ENCODE results near the gene NCR2. TPM values are rescaled to one million over a fixed set of nuclear protein-coding genes. Genes with fewer than 3 reads are reported as not detected.

NCR2 gene
- total and polyA plus RNA-seq, 2 of the 13 experiments (the other 11 are each of a cell fraction or from before 2014, with no cell fraction given), result not detected

DNA sequence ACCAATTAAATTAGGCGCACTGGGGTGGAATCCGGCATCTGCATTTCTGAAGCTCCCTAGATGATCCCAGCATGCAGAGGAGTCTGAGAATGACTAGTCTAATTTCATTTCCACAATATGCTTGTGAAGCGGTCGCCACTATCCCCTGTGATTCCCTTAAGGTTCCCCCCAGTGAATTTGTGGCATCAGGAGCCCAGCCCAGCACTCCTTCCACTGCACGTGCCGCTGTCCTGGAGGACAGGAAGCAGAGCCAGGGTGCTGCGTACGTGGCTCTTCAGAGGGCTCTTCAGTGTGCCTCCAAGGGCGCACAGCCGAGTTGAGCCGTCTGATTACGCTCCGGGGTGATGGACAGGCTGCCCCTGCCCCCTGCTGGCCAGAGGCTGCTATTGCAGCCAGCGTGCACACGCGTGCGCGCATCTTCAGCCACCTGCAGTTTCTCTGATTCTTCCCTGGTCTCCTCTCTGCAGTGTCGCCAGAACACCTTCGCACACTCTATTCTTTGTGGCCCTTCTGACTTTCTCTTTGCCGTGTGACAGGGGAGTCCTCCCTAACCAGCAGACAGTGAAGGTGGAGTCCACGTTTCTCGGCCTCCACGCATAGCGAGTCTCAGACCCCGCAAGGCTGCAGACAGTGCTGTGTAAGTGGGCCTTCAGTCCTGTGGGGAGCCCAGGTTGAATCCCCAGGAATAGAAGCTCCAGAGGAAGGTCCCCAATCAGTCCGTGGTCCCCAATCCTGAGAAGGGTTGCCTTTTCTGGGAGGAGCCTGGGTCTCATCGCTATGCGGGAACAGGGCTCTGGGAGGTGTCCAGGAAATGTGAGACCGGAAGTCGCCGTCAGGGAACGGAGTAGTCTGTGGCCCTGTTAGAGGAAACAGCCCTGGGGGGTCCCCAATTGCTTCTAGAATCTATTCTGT lies 16.5 kb upstream of the NCR2 start (continued):
- TF ChIP-seq ZNF788 (CRISPR knock-in tag; IDR thresholded peaks at IDR 0.05; ENCODE audit: borderline replicate concordance) (peak; percentile 82; the same call in 1 of the 2 replicates), REPIN1 (CRISPR knock-in tag; IDR thresholded peaks at IDR 0.05; ENCODE audit: borderline replicate concordance, low read depth) (peak; percentile 100), GPN1 (CRISPR knock-in tag; IDR thresholded peaks at IDR 0.05; ENCODE audit: borderline replicate concordance) (no peak), ISL2 (CRISPR knock-in tag; IDR thresholded peaks at IDR 0.05) (no peak), FOSL1 (CRISPR knock-in tag; IDR thresholded peaks at IDR 0.05; ENCODE audit: borderline replicate concordance) (no peak), HNF1B (CRISPR knock-in tag; IDR thresholded peaks at IDR 0.05) (no peak), CTCF (CRISPR knock-in tag; IDR thresholded peaks at IDR 0.05) (peak; percentile 100), ZNF777 (CRISPR knock-in tag; IDR thresholded peaks at IDR 0.05) (peak; percentile 94), ZNF510 (CRISPR knock-in tag; IDR thresholded peaks at IDR 0.05; ENCODE audit: low read depth) (no peak), ZNF343 (CRISPR knock-in tag; IDR thresholded peaks at IDR 0.05) (no peak), ZNF629 (CRISPR knock-in tag; conservative IDR thresholded peaks at IDR 0.05) (no peak), ZNF335 (CRISPR knock-in tag; IDR thresholded peaks at IDR 0.05) (peak; percentile 55; the same call in 1 of the 2 replicates), ESRRA (CRISPR knock-in tag; IDR thresholded peaks at IDR 0.05; ENCODE audit: low read depth) (no peak), GATA4 (IDR thresholded peaks at IDR 0.05; ENCODE audit: borderline replicate concordance, low read depth) (no peak), POLR2AphosphoS5 (IDR thresholded peaks at IDR 0.05; ENCODE audit: low read depth, low read length) (no peak), ZNF597 (CRISPR knock-in tag; IDR thresholded peaks at IDR 0.05) (no peak)
- TF ChIP-seq, protein P1, sequence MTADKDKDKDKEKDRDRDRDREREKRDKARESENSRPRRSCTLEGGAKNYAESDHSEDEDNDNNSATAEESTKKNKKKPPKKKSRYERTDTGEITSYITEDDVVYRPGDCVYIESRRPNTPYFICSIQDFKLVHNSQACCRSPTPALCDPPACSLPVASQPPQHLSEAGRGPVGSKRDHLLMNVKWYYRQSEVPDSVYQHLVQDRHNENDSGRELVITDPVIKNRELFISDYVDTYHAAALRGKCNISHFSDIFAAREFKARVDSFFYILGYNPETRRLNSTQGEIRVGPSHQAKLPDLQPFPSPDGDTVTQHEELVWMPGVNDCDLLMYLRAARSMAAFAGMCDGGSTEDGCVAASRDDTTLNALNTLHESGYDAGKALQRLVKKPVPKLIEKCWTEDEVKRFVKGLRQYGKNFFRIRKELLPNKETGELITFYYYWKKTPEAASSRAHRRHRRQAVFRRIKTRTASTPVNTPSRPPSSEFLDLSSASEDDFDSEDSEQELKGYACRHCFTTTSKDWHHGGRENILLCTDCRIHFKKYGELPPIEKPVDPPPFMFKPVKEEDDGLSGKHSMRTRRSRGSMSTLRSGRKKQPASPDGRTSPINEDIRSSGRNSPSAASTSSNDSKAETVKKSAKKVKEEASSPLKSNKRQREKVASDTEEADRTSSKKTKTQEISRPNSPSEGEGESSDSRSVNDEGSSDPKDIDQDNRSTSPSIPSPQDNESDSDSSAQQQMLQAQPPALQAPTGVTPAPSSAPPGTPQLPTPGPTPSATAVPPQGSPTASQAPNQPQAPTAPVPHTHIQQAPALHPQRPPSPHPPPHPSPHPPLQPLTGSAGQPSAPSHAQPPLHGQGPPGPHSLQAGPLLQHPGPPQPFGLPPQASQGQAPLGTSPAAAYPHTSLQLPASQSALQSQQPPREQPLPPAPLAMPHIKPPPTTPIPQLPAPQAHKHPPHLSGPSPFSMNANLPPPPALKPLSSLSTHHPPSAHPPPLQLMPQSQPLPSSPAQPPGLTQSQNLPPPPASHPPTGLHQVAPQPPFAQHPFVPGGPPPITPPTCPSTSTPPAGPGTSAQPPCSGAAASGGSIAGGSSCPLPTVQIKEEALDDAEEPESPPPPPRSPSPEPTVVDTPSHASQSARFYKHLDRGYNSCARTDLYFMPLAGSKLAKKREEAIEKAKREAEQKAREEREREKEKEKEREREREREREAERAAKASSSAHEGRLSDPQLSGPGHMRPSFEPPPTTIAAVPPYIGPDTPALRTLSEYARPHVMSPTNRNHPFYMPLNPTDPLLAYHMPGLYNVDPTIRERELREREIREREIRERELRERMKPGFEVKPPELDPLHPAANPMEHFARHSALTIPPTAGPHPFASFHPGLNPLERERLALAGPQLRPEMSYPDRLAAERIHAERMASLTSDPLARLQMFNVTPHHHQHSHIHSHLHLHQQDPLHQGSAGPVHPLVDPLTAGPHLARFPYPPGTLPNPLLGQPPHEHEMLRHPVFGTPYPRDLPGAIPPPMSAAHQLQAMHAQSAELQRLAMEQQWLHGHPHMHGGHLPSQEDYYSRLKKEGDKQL (CRISPR knock-in tag; IDR thresholded peaks at IDR 0.05; ENCODE audit: low read depth), result no peak
- TF ChIP-seq, protein P2, sequence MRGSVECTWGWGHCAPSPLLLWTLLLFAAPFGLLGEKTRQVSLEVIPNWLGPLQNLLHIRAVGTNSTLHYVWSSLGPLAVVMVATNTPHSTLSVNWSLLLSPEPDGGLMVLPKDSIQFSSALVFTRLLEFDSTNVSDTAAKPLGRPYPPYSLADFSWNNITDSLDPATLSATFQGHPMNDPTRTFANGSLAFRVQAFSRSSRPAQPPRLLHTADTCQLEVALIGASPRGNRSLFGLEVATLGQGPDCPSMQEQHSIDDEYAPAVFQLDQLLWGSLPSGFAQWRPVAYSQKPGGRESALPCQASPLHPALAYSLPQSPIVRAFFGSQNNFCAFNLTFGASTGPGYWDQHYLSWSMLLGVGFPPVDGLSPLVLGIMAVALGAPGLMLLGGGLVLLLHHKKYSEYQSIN (CRISPR knock-in tag; IDR thresholded peaks at IDR 0.05; ENCODE audit: borderline replicate concordance), result no peak

All from HepG2 (cell line).